Measurements from ENCODE around the gene SALL4.
"Not testable (repeated sequence)": the region's sequence is repeated elsewhere in the genome, so short reads cannot be mapped to it uniquely, and the experiment has no call there.

SALL4 gene

DNA sequence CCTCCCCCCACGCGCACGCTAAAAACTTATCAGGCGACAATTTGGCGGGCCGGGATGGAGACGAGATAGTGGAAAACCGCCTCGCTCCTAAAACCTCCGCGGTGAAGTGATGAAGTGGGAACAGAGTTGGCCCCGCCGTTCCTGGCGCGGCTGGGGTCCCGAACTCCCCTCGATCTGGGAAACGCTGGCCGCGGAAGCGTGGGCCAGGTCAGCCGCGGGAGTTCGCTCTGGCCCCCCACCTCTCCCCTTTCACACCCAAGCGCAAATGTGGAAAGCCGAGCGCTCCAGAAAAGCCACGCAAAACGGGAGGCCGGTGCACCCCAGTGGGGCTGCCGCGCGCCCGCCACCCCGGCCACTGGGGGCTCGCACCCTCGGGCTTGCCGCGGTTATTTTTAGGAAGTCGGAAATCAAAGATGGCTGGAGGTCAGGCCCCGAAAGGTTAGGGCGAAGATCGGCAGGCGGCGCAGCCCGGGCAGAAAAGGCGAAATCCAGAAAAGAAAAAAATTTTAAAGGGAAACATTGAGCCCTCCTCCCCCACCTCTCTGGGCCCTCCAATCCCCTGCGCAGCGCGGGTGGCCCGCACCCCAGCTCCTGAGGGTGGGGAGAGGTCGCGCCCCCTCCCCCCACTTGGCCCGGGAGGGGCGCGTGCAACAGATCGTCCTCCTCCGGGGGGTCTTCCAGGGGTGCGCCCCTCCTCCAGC is 1.0 kb downstream of the SALL4 start:
- no peak for DNase-seq (ENCODE audit: low spot score)

DNA sequence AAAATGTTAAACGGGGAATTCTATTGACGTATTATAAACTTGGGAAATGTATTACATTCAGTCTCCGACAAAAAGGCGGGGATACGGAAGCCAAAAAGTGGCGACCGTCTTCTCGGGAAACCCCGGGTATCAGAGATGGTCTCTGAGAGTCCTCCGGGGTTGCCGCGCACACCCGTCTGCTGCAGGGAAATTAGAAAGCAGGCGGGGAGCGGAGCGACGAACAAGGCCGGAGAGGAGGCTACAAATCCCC is 1.5 kb downstream of the SALL4 start:
- no peak for DNase-seq (ENCODE audit: low spot score)

DNA sequence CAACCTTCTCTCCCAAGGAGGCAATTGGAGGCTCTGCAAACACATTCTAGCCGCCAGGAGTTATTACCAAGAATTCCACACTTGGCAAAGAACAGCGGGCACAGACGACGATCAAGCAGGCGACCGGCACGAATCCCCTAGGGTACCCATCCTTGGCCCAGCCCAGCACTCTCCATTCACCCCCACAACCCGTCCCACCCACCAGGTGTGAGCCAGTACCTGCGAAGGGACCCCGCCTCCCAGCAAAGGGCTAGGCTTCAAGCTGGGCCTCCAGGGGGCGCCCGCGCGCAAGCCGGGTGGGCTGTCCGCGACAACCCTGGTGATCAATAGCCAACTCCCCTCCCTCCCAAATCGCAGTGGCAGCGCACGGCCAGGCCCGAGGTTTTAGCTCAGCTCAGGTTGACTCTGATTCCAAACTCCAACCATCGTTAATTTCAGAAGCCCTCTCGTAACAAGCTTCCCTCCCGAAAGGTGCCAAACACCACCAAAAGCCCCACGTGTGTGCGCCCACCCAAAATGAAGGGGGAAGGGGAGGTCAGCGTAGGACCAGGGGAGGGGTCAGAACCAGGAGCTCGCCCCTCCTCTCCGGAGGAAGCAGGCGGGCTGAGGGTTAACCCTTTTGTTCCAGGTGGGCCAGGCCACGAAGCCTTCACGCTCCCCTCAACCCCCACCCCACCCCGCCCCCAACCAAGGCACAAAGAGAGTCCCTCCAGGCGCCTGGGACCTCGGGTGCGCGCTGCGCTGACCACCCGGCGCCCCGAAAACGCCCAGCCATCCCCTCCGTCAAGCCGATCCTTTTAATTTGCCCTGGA is 2.1 kb downstream of the SALL4 start:
- peak; percentile 57 for DNase-seq (ENCODE audit: low spot score)

DNA sequence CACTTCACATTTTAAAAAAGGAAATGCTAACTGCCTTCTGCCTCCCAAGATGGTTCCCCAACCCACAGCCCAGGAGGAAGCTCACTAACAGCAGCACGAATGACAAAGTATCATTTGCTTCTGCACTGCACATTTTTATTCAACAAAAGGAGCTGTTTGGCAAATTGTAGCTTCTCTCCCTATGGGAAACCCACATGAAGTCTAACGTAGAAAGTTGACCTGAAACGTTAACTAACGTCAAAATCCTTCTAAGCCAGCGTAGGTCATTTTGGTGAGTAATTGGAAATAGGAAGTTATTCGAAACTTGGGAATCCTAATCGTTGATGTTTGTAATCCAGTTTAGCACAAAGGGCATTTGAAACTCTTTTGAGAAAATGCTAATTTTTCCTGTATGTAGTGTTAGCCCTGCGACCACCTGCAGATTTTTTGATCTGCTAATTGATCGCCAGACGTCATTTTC is 2.9 kb downstream of the SALL4 start:
- DNase-seq (ENCODE audit: low spot score), result no peak

DNA sequence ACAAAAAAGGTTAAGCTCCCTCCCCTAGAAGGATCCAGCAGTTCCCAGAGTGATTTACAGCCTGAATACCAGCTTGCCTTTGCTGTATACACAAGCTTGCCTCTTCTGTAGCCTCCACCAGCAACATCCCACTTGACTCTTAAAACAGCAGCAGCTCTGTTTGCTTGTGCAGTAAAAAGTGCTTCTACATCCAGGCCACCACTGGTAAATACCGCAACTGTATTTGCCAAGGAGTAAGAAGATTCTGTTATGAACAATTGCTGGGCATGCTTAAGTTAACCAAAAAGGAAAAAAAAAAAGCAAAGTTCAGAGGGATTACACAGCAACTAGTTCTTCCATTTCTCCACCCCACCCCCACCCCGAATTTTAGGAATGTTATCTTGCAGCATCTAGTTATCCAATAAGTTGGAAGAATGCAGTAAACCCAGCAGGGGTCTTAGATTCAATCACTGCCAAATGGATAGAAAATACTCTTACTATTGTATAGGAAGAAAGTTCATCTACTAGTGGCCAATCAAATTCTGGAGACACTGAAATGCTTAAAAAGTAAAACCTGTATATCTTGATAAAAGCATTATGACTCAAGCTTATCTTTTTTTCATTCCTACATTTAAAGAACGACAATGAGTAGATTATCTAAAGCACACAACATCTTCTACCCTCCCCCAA is 4.8 kb downstream of the SALL4 start:
- DNase-seq (ENCODE audit: low spot score), result no peak

DNA sequence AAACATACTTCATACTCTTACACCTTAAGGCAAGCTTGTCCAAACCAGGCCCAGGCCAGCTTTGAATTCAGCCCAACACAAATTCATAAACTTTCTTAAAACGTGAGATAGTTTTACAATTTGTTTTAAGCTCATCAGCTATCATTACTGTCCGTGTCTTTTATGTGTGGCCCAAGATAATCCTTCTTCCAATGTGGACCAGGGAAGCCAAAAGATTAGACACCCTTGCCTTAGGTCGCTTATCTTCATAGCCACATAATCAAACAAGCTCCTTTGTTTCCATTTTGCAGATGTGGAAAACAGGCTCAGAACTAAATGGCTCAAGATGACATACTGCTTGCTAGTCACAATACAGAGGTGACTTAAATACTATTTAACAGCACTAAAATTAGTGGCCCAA is 6.0 kb downstream of the SALL4 start:
- DNase-seq (ENCODE audit: low spot score), result no peak

DNA sequence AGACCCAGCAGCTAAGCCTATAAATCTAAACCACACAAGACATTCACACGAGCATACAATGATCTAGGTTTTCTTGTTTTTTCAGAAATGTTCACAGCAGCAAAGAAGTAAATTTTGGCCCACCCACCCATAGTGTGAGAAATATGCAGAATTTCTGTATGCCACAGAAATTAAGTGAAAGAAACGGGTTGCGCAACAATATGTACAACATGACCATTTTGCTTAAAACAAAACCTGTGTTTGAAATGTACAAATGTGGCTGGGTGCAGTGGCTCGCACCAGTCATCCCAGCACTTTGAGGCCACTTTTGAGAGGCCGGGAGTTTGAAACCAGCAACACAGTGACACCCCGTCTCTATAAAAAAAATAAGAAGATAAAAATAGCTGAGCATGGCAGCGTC is 9.4 kb downstream of the SALL4 start:
- DNase-seq (ENCODE audit: low spot score), result no peak

DNA sequence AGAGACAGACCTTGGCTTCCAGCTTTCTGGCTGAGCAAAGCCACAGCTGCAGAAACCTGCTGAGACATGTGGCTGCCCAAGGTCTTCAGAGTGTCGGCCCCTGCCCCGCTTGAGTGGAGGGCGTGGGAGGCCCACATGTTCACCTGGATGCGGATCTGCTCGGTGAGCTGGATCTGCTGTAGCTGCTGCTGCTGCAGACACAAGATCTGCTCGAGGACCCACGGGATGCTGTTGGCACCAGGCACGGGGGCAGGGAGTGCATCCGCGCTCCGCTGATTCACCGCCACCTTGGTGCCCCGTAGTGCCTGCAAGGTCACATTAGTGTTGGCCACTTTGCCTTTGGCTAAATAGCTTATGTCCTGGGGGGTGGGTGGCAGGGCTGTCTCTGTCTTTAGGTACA is 10.7 kb downstream of the SALL4 start:
- no peak for DNase-seq (ENCODE audit: low spot score)

DNA sequence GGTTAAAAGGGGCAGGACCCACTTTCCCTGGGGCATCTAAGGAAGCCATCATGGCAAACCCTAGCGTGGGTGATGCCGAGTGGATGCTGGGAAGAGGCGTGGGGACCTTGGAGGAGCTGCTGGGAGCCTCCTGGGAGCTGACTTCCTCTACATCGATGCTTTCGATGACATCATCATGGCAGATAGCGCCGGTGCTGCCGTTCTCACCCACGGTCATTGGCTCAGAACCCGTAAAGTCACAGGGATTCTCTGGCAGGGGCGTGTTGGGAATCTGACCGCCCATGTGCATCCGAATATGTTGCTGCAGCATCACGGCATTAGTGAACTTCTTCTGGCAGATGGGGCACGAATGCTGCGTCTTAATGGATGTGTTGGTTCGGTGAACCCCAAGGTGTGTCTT is 12.1 kb downstream of the SALL4 start:
- no peak for DNase-seq (ENCODE audit: low spot score)

DNA sequence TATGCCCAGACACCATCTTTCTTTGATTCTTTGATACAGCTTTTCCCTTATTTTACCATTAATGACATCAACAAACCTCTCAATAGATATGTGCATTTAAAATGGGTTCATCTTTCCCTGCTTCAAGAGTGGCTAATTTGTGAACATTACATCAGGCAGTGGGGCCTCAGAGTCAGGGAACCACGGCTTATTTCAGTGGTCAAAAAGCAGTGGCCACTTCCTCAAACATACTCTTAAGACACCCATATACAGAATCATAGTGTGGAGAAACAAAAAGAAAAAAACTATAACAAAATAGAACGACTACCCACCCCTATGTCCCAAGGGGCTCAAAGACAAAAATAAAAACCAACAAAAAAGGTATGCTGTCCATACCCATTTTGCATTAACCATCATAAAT is 12.9 kb downstream of the SALL4 start:
- no peak for DNase-seq (ENCODE audit: low spot score)

DNA sequence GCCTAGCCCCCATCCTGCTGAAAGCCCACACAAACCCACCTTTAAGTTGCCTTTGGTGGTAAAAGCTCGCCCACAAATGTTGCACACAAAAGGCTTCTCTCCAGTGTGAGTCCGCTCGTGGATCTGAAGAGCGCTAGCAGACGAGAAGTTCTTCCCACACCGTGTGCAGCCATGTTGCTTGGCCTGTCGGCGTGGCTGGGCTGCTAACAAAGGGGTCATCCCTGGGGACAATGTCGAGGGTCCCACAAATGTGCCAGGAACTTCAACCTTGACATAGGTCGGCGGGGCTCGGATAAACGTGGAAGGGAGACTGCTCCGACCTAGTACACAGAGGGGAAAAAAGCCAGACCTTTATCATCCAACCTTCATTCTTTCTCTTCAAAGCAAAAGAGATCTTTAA is 13.5 kb downstream of the SALL4 start:
- DNase-seq (ENCODE audit: low spot score), result no peak

DNA sequence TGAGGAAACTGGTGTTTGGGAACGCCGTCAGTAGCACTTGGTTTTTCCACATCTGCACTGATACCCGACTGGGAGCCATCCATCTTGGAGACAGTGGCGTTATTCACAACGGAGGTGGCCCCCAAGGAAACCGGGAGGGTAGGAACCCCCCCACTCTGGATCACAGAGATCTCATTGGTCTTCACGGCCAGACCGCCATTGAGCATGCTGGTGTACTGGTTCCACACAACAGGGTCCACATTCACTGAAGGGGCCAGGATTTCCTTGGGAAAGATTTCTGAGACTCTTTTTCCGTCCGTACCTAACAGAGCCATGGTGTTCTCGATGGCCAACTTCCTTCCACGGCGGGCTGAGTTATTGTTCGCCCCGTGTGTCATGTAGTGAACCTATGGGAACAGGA is 18.0 kb downstream of the SALL4 start:
- DNase-seq (ENCODE audit: low spot score), result no peak

DNA sequence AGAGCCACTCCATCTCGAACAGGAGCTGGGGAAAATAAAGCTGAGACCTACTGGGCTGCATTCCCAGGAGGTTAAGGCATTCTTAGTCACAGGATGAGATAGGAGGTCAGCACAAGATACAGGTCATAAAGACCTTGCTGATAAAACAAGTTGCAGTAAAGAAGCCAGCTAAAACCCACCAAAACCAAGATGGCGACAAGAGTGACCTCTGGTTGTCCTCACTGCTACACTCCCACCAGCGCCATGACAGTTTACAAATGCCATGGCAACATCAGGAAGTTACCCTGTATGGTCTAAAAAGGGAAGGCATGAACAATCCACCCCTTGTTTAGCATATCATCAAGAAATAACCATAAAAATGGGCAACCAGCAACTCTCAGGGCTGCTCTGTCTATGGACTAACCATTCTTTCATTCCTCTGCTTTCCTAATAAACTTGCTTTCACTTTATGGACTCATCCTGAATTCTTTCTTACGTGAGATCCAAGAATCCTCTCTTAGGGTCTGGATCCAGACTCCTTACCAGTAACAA is 24.0 kb downstream of the SALL4 start:
- DNase-seq (ENCODE audit: low spot score), result not testable (repeated sequence)

DNA sequence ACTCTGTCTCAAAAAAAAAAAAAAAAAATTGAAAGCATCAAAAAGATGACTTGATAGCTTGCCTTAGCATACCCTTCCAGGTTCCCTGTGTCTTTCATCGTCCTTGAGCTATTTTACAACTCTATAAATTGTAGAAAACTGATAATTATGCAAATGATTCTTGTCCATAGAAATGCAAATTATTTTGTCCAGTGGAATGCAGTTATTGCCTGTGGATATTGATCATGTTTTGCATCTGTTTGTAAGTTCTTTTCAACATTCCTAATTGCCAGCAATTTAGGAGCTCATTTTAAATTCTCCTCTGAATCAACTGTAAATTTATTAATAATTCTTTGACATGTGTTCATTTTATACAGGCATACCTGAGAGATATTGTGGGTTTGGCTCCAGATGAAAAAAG is 27.1 kb downstream of the SALL4 start:
- no peak for DNase-seq (ENCODE audit: low spot score)

DNA sequence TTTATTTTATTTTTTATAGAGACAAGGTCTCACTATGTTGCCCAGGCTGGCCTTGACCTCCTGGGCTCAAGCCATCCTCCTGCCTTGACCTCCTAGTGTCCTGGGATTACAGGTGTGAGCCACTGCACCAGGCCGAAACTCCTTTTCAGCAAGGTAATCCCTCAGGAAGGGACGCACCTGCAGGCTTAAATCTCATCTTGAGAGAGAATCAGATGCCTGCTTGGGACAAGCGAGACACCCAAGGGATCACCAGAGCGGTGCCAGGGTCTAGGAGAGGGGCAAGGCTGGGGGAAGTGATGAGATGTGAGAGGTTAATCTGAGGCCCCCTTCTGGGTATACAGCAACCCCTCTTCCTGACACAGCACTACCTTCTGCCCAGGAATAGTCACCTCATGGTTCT is 30.1 kb downstream of the SALL4 start:
- no peak for DNase-seq (ENCODE audit: low spot score)

DNA sequence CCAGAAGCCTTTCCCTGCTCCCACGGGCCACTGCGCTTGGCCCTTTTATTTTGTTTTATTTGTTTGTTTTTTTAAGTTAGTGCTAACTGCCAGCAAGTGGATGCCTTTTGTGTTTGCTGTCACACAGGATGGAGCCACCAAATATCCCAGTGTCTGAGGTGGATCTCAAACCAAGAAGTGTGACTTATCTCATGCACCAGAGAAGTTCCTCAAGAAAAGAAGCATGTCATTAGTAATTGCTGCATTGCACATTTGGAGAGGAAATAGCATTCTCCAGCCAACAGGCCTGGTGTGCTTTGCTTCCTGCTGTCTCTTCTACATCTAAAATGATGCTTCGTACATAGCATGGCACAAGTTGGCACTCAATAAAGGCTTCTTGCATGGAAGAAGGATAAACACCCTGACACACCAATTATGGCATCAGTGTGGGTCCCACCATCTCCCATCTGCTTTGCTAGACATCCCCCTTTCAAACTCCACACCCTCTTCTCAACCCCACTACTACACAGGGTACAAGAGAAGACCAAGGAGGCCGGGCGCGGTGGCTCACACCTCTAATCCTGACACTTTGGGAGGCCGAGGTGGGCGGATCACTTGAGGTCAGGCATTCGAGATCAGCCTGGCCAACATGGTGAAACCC is 32.2 kb downstream of the SALL4 start:
- DNase-seq (ENCODE audit: low spot score), result no peak

DNA sequence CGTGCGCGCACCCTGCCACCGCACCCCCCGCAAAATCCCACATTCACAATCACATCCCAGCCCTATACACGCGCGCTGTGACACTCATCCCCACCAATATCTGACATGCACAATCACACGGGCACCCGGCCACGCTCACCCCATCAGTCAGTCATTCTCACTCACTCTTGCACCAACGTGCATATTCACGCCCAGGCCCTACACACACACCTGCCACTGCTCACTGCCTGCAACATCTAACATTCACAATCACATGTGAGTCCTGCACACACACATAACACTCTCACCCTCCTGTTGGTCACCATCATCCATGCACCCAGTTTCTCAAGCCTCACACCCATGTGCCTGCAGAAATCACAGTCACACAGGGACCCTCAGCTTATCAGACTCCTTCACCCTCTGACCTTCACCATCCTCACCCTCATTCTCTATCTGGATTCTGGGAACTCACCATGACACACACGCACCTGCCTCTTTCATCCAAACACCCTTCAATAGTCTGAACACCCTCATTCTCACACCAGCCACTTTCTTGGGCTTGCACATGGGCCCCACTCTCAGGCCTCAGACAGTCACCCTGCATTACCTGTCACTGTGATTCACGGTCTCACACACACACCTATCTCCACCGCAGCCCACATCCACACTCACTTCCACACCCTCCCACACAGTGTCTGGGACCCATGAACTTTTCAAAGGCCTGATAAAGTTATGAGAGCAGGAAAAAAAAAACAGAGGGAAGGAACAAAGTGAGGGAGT is 33.4 kb downstream of the SALL4 start:
- no peak for DNase-seq (ENCODE audit: low spot score)

DNA sequence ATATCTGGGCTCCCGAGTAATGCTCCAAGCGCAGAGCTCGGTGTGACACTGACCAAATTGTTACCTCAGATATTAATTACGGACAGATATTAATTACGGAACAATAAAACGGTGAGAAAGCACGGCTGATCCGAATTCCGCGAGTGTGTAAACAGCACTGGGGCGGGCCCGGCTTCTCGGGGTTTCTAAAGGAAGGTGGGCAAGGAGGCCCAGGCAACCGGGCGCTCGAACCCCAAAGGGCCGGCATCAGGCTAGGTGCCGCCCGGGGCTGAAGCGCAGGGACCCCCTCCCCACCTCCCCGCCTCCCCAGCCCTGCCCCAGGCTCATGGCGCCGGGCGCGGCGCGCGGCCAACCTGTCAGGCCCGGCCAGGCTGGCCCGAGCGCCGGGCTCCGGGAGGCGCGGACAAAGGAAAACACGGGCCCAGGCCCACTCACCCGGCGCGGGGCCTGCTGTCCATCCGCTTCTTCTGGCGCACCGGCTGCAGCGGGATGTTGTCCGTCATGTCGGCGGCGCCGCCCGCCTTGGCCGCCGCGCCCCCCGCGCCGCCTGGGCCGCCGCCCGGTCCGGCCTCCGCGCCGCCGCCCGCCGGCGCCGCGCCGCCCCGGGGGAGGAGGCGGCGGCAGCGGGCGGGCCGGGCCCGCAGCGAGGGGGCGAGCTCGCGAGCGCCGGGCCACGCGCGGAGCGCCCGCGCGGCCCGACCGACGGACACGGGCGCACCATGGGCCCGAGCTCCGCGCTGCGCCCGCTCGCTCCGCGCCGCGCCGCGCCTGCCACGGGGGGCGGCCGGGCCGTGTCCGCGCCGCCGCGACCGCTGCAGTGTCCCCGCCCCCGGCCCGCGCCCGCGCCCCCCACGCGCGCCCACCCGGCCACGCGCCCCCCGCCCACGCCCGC is 34.2 kb downstream of the SALL4 start, which contains the start of gene ATP9A:
ATP9A (minus strand) TSS at position 524 of the 892 bp plus-strand sequence; CDS start at position 503, 21 bp downstream.
- DNase-seq (ENCODE audit: low spot score), result no peak

DNA sequence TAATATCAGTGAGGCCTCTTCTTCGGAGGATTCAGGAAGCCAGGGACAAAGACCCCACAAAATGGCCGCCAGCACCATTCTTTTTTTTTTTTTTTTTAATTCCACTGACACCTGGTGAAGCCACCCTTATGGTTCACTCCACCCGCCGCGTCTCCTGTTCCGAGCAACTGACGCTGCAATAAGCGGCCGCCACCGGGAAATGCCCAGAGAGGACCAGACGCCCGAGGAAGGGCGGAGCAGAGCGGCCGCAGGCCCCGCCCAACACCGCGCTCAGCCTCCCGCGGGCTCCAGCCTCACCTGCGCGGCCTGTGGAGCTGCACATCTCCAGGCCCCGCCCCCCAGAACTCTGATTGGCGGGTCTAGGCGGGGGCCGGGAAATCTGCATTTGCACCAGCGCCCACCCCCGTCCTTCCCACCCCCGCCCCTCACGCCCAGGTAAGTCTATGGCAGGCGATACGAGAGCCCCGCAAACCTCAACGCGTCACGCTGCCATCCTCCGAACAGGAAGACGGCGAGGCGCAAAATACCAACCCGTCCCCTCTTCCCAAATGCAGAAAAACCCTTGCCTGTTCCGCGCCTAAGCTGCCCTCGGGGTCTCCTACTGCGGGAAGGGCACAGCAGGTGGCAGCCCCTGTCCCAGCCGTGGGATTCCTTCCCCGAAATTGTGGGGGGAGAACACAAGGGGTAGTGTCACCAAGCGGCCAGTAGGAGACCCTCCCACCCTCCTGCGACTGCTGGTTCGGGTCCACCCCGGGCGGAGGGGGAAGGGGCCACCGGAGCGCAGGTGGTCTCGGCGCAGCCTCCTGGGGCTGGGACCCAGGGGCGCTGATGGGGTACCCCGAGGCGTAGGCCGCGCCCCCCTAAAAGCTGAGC is 35.1 kb downstream of the SALL4 start:
- DNase-seq (ENCODE audit: low spot score), result peak; percentile 34

DNA sequence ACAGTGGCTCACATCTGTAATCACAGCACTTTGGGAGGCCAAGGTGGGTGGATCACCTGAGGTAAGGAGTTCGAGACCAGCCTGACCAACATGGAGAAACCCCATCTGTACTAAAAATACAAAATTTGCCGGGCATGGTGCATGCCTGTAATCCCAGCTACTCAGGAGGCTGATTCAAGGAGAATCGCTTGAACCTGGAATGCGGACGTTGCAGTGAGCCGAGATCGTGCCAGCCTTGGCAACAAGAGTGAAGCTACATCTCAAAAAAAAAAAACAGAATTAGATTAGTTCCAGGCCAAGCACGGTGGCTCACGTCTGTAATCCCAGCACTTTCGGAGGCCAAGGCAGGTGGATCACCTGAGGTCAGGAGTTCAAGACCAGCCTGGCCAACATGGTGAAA is 36.9 kb downstream of the SALL4 start:
- DNase-seq (ENCODE audit: low spot score), result not testable (repeated sequence)

Data from CD4-positive, alpha-beta T cell treated with Interleukin-15 for 4 hours (primary cell).